SU-DHL-6 (cell line): ENCODE measurements around the gene MYLK4.

ENCODE experiments used
- H2AFZ ChIP-seq: fragments of 200-600 bp; sonication (generic); 2 replicates; pipeline ENCODE4 v1.6.1; 2014; ENCODE audit warnings: low read depth, mild to moderate bottlenecking, moderate library complexity, mixed read lengths, antibody characterized with exemption, low read length; ENCODE audit not compliant: severe bottlenecking
- H3F3A ChIP-seq: fragments of 200-600 bp; shearing (Covaris generic); 2 replicates; pipeline ENCODE4 v1.6.0; 2016; ENCODE audit warnings: antibody characterized with exemption, mild to moderate bottlenecking; ENCODE audit not compliant: insufficient read depth
- H3K27ac ChIP-seq: fragments of 200-600 bp; sonication (generic); 2 replicates; pipeline ENCODE4 v1.5.1; 2016; ENCODE audit warnings: low read depth, mild to moderate bottlenecking, low read length, moderate library complexity, mixed read lengths
- H3K27me3 ChIP-seq: fragments of 200-600 bp; sonication (generic), shearing (Covaris generic); 2 replicates; pipeline ENCODE4 v1.6.0; 2014; ENCODE audit warnings: mild to moderate bottlenecking, low read length
- H3K36me3 ChIP-seq: fragments of 200-600 bp; sonication (generic); 2 replicates; pipeline ENCODE4 v1.6.1; 2014; ENCODE audit warnings: mild to moderate bottlenecking, low read length, mixed read lengths
- H3K4me2 ChIP-seq: fragments of 300-600, 200-600 bp; shearing (Covaris generic), sonication (generic); 2 replicates; pipeline ENCODE4 v1.6.0; 2014; ENCODE audit warnings: low read length, low read depth, mild to moderate bottlenecking; ENCODE audit not compliant: poor library complexity, severe bottlenecking
- H3K4me3 ChIP-seq: fragments of 200-600 bp; sonication (generic); 2 replicates; pipeline ENCODE4 v1.5.1; 2014; ENCODE audit warnings: antibody characterized with exemption, low read length, mild to moderate bottlenecking, mixed read lengths; ENCODE audit not compliant: insufficient read depth, poor library complexity, severe bottlenecking
- H3K79me2 ChIP-seq: fragments of 200-600 bp; sonication (generic); 2 replicates; pipeline ENCODE4 v1.6.1; 2014; ENCODE audit warnings: mild to moderate bottlenecking, low read length, moderate library complexity; ENCODE audit not compliant: insufficient read depth
- H3K9ac ChIP-seq: fragments of 200-600 bp; sonication (generic); 2 replicates; pipeline ENCODE4 v1.7.0; 2014; ENCODE audit warnings: mild to moderate bottlenecking, low read length
- H3K9me2 ChIP-seq: fragments of 200-600 bp; sonication (generic); replicated peaks from 2 replicates; pipeline ENCODE4 v1.6.1; 2014; ENCODE audit warnings: low read length; ENCODE audit not compliant: insufficient read depth
- H3K9me3 ChIP-seq: fragments of 200-600 bp; sonication (generic); 2 replicates; pipeline ENCODE4 v1.6.1; 2014; ENCODE audit warnings: low read length, mixed read lengths; ENCODE audit not compliant: insufficient read depth
- H4K20me1 ChIP-seq: fragments of 200-600 bp; sonication (generic); 2 replicates; pipeline ENCODE4 v1.6.1; 2014; ENCODE audit warnings: low read depth, mild to moderate bottlenecking, antibody characterized with exemption, low read length, moderate library complexity, mixed read lengths
- CTCF ChIP-seq: fragments of 200-600 bp; sonication (generic); IDR thresholded peaks from one replicate; pipeline ENCODE4 v1.5.1; 2017; ENCODE audit warnings: antibody characterized with exemption, mild to moderate bottlenecking, low read length, moderate library complexity; ENCODE audit not compliant: insufficient read depth, poor library complexity, severe bottlenecking
- EZH2phosphoT487 ChIP-seq: fragments of 200-600 bp; sonication (generic), shearing (Covaris generic); conservative IDR thresholded peaks from 2 replicates; pipeline ENCODE4 v1.6.1; 2018; ENCODE audit warnings: mild to moderate bottlenecking, antibody characterized with exemption, low read length, moderate library complexity, mixed read lengths

Gene MYLK4

GRCh38 chr6:2765166-2765895 lies 14.6 kb upstream of the MYLK4 start, which contains the start of gene WRNIP1:
Gene WRNIP1, plus strand, starts transcription at chr6:2765393. Its CDS starts 230 bp downstream, at chr6:2765623.
- Histone ChIP-seq H3F3A (peaks cover 5% of the 10 kb centered on the region; the same call in 1 of the 2 replicates), H3K36me3 (peaks cover 18% of the 10 kb centered on the region), H3K9me2 (no peaks in the 10 kb centered on the region), H3K27me3 (no peaks in the 10 kb centered on the region), H3K9ac (peak within 1 kb of the TSS; percentile 72), H3K4me2 (peak within 1 kb of the TSS; percentile 88), H3K4me3 (peak within 1 kb of the TSS; percentile 69), H3K79me2 (peaks cover 47% of the 10 kb centered on the region), H4K20me1 (peaks cover 31% of the 10 kb centered on the region), H2AFZ (peak within 1 kb of the TSS; percentile 92), H3K9me3 (no peaks in the 10 kb centered on the region), H3K27ac (peak within 1 kb of the TSS; percentile 81)
- TF ChIP-seq EZH2phosphoT487, result no peak
- peak; percentile 72 for TF ChIP-seq CTCF

- Histone ChIP-seq H3K27ac (peak overlapping the region; percentile 77), H4K20me1 (peaks cover 26% of the 10 kb centered on the region), H3F3A (peaks cover 5% of the 10 kb centered on the region; the same call in 1 of the 2 replicates), H3K27me3 (no peaks in the 10 kb centered on the region), H3K4me3 (peak overlapping the region; percentile 60), H3K9ac (peak overlapping the region; percentile 67), H3K4me2 (peak overlapping the region; percentile 85), H3K36me3 (peaks cover 12% of the 10 kb centered on the region), H3K9me3 (no peaks in the 10 kb centered on the region), H3K9me2 (no peaks in the 10 kb centered on the region), H3K79me2 (peaks cover 41% of the 10 kb centered on the region), H2AFZ (peak overlapping the region; percentile 92)
- TF ChIP-seq CTCF (no peak), EZH2phosphoT487 (no peak)
These were observed 14.0 kb upstream of the MYLK4 start for GRCh38 chr6:2764610-2765165.

- Histone ChIP-seq H3K9ac (peak overlapping the region; percentile 67), H3K36me3 (peaks cover 6% of the 10 kb centered on the region), H3K9me3 (no peaks in the 10 kb centered on the region), H4K20me1 (peaks cover 19% of the 10 kb centered on the region), H3K9me2 (no peaks in the 10 kb centered on the region), H3K27me3 (no peaks in the 10 kb centered on the region), H3K4me3 (peak overlapping the region; percentile 60), H3K27ac (peak overlapping the region; percentile 77), H3K4me2 (peak overlapping the region; percentile 85), H3F3A (0 out of 2 replicates have a peak, but pooled peaks cover 5% of the 10 kb centered on the region), H2AFZ (peak overlapping the region; percentile 92), H3K79me2 (peaks cover 34% of the 10 kb centered on the region)
- no peak for TF ChIP-seq EZH2phosphoT487
- no peak for TF ChIP-seq CTCF
These were observed 13.3 kb upstream of the MYLK4 start for GRCh38 chr6:2763876-2764540.
